Measurements from ENCODE around the gene PWWP2B.

The PWWP2B gene

DNA sequence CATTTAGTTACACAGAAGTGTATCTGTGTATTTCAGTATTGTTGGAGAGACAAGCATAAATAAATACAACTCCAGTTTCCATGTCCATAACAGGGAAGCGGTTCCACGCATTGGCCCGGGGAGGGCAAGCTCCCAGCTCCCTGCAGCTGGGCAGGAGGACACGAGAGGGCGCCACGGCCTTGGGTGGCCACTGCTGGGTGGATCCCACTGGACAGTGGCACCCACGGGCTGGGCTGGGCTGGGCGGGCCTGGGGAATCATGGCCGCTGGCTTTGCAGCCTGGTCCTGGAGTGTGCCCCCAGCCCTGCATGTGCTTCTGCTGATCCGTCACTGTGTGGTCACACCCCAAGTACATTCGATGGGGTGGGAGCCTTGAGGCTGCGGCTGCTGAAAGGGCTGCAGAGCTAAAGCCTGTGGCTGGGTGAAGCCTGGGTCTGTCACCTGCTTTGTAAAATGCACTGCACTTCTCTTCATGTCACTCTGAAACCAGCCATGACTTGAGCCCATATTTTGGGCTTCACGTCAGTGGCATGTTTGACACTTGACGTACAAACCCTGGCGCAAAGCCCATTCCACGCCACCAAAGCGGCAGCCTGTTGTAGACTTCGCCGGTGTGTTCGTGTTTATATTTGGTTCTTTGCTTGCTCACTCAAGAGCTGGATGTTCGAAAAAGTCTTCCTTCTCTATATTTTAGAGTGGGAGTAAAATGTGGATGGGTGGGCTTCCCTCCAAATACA lies 37.5 kb upstream of the PWWP2B start:
- ATAC-seq (no peak), DNase-seq (no peak)
- peaks cover 1% of the 10 kb centered on the region for H3K4me1 Mint-ChIP-seq
- H3K27me3 Mint-ChIP-seq: no peaks in the 10 kb centered on the region
- no peak overlapping the region for H3K27ac Mint-ChIP-seq
- H3K4me3 Mint-ChIP-seq: no peak overlapping the region
- H3K9me3 Mint-ChIP-seq: peaks cover 0 to 13% of the 10 kb centered on the region in 2 donors

DNA sequence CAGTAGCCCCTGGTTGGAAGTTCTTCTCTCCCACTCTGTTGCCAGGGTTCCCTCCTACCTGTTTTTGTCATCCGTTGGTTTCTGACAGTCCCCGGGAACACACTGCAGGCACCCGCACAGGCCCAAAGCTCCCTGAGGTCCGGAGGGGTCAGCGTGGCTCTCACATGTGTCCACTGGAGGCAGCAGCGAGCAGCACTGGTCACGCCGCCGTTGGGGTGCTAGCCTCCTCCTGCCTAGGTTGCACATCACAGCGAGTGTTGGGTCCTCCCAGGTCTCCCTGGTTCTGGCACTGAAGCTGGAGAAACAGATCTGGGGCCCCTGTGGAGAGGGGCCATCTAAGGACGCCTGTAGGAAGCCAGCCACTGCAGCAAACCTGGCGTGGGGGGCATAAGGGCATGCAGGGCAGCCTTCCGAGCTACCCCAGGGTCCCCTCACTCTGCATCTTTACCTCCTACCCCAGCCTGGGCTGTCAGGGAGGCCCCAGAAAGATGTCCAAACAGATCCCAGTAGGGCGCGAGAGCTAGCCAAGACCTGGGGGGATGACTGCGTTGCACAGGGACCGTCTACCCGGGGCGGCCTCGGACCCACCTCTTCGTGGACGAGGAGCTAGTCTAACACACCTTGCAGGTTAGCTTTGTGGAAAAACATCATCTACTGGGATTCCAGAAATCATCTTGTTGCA lies 36.1 kb upstream of the PWWP2B start:
- no peak overlapping the region for H3K4me3 Mint-ChIP-seq

DNA sequence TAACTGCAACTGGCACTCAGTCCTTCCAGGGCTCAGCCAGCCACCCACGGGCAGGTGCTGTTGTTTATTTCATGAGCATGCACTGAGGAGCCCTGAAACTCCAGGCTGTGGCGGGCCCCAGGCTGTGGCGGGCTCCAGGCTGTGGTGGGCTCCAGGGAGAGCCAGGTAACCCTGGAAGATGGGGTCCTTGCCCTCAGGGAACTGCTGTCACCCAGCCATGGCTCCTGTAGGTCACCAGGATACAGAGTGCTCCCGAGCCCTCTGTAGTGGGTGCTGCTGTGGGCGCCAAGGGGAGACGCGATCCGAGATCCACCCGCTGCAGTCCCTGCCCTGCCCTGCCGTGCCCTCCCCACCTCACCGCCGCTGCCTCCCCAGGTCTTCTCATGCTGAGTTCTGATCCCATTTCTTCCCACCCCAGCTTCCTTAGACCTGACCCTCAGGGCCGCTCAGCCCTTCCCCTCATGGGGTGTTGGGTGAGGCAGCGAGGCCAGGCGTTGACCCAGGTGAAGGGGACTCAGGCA lies 35.4 kb upstream of the PWWP2B start:
- H3K9me3 Mint-ChIP-seq: peaks cover 0 to 17% of the 10 kb centered on the region in 2 donors
- DNase-seq: no peak
- H3K27me3 Mint-ChIP-seq: no peaks in the 10 kb centered on the region
- H3K4me1 Mint-ChIP-seq: peaks cover 6% of the 10 kb centered on the region
- no peak overlapping the region for H3K27ac Mint-ChIP-seq
- peak; percentile 24 for ATAC-seq
- no peak overlapping the region for H3K4me3 Mint-ChIP-seq

More for the DNA sequence above, 36.1 kb upstream of the PWWP2B start:
- H3K27me3 Mint-ChIP-seq: no peaks in the 10 kb centered on the region
- ATAC-seq (no peak), DNase-seq (peak in 1 of 2 donors; percentile 21)
- peaks cover 6% of the 10 kb centered on the region for H3K4me1 Mint-ChIP-seq
- H3K27ac Mint-ChIP-seq: no peak overlapping the region
- peaks cover 0 to 17% of the 10 kb centered on the region in 2 donors for H3K9me3 Mint-ChIP-seq

DNA sequence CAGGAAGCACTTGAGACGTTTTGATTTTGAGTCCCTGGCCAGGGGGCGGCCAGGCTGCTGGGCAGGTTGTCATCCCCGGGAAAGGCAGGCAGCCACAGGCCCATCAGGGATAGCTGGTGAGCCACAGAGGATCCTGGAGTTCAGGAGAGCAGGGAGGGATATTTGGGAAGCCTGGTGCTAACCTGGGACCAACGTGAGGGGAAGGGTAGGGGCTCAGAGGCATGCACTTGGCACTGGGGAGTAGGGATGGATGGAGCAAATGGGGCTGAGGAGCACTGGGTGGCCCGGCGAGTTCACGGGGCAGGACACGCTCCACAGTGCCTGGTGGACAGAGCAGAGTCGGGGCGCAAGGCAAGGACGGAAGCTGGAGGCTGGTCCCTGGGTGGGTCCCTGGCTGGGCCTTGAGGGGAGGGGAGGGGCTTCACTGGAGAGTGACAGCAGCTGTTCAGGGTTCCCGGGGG lies 34.8 kb upstream of the PWWP2B start:
- no peak overlapping the region for H3K27ac Mint-ChIP-seq
- H3K4me3 Mint-ChIP-seq: no peak overlapping the region
- no peak for DNase-seq

DNA sequence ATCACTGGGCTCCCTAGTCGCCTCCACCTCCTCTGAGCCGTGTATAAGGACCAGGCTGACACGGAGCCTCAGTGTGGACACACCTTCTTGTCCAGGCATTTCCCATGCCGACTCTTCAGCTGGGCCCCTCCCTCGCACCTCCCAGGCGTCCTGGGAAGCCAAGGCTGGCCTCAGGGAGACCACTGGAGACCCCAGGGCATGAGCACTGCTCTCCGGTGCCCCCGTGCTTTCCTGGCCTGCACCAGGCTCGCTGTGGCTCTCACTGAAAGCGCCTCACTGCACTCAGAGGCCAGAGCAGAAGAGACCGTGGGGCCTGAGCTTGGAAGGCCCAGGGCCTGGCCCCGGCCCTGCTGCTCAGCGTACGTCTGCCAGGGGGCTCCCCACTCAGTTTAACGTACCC lies 33.6 kb upstream of the PWWP2B start:
- Mint-ChIP-seq H3K4me1 (peaks cover 6% of the 10 kb centered on the region), H3K27ac (no peak overlapping the region), H3K9me3 (peaks cover 0 to 11% of the 10 kb centered on the region in 2 donors), H3K27me3 (no peaks in the 10 kb centered on the region), H3K4me3 (no peak overlapping the region)
- DNase-seq: no peak
- ATAC-seq: no peak

More for the DNA sequence above, 34.8 kb upstream of the PWWP2B start:
- peaks cover 0 to 17% of the 10 kb centered on the region in 2 donors for H3K9me3 Mint-ChIP-seq
- H3K27me3 Mint-ChIP-seq: no peaks in the 10 kb centered on the region
- ATAC-seq: peak; percentile 11
- H3K4me1 Mint-ChIP-seq: peaks cover 6% of the 10 kb centered on the region

DNA sequence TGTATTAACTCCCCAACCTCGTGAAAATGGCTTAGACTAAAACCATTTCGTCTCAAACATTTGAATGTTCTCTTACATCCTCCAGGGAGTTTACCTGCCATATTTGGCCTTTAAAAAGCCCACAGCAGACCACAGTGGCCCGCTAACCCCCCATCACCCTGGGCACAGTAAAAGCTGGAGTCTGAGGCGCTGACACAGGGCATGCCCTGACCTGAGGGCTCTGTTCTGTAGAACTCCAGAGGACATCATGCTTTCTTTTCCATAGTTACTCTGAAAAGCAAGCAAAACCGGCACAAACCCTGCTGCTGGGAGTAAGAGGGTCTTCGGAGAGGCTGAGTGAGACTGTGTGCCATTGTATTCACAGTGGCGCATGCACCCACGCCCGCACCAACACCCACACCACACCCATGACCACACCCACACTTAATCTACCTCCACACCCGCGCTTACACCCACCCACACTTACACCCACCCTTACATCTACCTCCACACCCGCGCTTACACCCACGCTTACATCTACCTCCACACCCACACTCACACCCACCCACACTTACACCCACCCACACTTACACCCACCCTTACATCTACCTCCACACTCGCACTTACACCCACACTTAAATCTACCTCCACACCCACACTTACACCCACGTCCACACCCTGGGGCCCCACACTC lies 32.9 kb upstream of the PWWP2B start:
- DNase-seq (no peak), ATAC-seq (peak; percentile 72)
- peaks cover 6% of the 10 kb centered on the region for H3K4me1 Mint-ChIP-seq
- H3K27me3 Mint-ChIP-seq: no peaks in the 10 kb centered on the region
- no peak overlapping the region for H3K4me3 Mint-ChIP-seq
- H3K27ac Mint-ChIP-seq: no peak overlapping the region
- peaks cover 0 to 10% of the 10 kb centered on the region in 2 donors for H3K9me3 Mint-ChIP-seq

DNA sequence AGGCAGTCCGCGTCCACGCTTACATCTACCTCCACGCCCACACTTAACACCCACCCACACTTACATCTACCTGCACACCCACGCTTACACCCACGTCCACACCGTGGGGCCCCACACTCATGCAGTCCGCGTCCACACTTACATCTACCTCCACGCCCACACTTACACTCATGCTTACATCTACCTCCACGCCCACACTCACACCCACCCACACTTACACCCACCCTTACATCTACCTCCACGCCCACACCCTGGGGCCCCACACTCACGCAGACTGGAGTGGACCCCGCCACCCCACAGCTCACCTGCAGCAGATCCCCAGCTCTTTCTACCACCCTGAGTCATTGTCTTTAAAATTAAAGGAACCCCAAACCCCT lies 32.4 kb upstream of the PWWP2B start:
- peak overlapping the region in 1 of 2 donors; percentile 42 for H3K27ac Mint-ChIP-seq
- H3K27me3 Mint-ChIP-seq: no peaks in the 10 kb centered on the region
- DNase-seq (peak in 1 of 2 donors; percentile 35), ATAC-seq (peak; percentile 61)
- no peak overlapping the region for H3K4me3 Mint-ChIP-seq
- H3K9me3 Mint-ChIP-seq: peaks cover 0 to 10% of the 10 kb centered on the region in 2 donors
- H3K4me1 Mint-ChIP-seq: peaks cover 6% of the 10 kb centered on the region

DNA sequence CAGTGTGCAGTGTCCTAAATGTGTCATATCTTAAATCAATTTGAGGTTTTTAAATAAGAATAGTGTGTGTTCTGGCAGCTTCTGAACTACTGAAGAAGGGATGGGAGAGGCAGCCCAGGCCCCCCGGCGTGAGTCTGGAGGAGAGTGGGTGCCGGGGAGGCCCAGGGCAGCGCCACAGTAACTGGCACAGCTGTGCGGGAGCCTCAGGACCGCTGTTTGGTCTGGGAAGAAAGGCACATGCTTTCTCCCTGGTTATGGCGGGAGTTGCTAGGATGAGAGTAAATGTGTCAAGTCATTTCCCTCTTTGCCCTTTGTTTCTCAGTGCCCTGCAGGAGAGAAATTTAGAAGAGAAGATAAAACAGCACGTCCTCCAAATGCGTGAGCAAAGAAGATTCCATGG lies 31.9 kb upstream of the PWWP2B start:
- H3K4me1 Mint-ChIP-seq: peaks cover 6% of the 10 kb centered on the region
- DNase-seq (no peak), ATAC-seq (no peak)
- no peak overlapping the region for H3K27ac Mint-ChIP-seq
- peaks cover 0 to 10% of the 10 kb centered on the region in 2 donors for H3K9me3 Mint-ChIP-seq
- no peaks in the 10 kb centered on the region for H3K27me3 Mint-ChIP-seq
- H3K4me3 Mint-ChIP-seq: no peak overlapping the region

DNA sequence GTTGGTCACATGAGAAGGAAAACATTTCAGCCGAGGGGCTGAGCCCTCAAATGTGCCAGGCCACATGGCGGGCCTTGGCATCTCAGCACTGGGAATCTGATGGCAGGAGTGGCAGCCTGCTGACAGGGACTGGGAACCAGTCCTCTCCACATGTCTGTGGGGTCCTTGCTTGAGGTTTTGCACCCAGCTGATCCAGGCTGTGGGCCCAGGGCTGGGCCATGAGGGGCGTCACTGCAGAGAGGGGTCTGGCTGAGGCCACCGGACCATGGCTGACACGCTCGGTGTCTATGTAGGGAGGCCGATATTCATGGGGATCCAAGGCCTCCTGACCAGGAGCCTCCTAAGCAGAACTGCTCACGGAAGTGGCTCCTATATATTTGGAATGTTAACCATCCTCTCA lies 31.0 kb upstream of the PWWP2B start:
- Mint-ChIP-seq H3K9me3 (peaks cover 0 to 10% of the 10 kb centered on the region in 2 donors), H3K27ac (no peak overlapping the region), H3K27me3 (no peaks in the 10 kb centered on the region), H3K4me3 (no peak overlapping the region), H3K4me1 (peaks cover 6% of the 10 kb centered on the region)
- DNase-seq: no peak
- no peak for ATAC-seq

DNA sequence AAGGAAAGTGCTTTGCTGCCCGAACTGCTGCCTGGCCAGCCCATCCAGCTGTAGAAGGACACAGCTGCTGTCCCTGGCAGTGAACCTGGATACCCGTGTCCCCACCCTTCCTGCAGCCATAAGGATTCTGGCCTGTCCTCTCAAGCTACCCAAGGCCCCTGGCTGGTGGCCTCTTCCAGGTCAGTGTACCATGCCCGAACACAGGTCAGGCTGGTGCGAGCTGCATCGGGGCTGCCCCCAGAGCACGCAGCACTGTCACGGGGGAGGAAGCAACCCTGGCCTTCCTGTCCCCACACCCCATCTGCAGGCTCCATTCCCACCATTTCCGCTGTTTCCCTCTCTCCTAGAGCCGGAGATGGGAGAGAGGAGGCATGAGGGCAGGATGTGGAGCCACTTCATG lies 30.5 kb upstream of the PWWP2B start:
- Mint-ChIP-seq H3K4me3 (no peak overlapping the region), H3K27ac (no peak overlapping the region), H3K27me3 (no peaks in the 10 kb centered on the region), H3K4me1 (peaks cover 6% of the 10 kb centered on the region), H3K9me3 (peaks cover 0 to 10% of the 10 kb centered on the region in 2 donors)
- ATAC-seq (no peak), DNase-seq (no peak)

DNA sequence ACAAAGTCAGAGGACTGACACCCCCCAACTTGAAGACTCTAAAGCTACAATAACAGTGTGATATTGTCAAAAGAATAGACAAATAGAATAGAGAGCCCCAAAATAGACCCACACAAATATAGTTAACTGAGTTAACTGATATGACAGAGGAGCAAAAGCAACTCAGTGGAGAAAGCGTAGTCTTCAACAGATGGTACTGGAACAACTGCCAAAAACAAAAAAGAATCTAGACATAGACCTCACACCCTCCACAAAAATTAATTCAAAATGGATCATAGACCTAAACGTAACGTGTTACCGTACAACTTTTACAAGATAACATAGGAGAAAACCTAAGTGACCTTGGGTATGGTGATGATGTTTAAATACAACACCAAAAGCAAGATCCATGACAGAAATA lies 28.6 kb upstream of the PWWP2B start:
- H3K9me3 Mint-ChIP-seq: peaks cover 0 to 10% of the 10 kb centered on the region in 2 donors
- H3K4me3 Mint-ChIP-seq: no peak overlapping the region
- no peak for DNase-seq
- no peak for ATAC-seq
- H3K4me1 Mint-ChIP-seq: peaks cover 13% of the 10 kb centered on the region
- no peak overlapping the region for H3K27ac Mint-ChIP-seq
- no peaks in the 10 kb centered on the region for H3K27me3 Mint-ChIP-seq

DNA sequence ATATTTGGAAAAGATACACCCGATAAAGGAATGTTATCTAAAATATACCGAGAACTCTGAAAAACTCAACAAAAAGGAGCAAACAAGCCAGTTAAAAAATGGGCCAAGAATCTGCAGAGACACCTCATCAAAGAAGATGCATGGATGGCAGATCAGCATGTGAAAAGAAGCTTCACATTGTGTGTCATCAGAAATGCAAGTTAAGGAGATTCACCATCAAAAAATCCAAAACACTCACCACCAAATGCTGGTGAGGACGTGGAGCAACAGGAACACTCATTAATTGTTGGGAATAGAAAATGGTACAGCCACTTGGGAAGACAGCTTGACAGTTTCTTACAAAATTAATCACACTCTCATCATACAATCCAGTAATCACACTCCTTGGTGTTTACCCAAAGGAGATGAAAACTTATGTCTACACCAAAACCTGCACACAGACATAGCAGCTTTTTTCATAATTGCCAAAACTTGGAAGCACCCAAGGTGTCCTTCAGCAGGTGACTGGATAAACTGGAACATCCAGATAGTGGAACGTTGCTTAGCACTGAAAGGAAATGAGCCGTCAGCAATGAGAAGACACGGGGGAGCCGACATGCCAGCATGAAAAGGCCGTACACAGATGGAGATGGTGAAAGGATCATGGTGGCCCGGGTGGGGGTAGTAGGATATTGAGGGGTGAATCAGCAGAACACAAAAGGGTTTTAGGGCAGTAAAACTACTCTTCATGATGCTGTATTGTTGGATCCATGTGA lies 27.9 kb upstream of the PWWP2B start:
- no peak for DNase-seq
- H3K4me3 Mint-ChIP-seq: no peak overlapping the region
- H3K4me1 Mint-ChIP-seq: peaks cover 13% of the 10 kb centered on the region
- ATAC-seq: no peak
- no peak overlapping the region for H3K27ac Mint-ChIP-seq
- H3K9me3 Mint-ChIP-seq: peaks cover 0 to 8% of the 10 kb centered on the region in 2 donors
- H3K27me3 Mint-ChIP-seq: no peaks in the 10 kb centered on the region

DNA sequence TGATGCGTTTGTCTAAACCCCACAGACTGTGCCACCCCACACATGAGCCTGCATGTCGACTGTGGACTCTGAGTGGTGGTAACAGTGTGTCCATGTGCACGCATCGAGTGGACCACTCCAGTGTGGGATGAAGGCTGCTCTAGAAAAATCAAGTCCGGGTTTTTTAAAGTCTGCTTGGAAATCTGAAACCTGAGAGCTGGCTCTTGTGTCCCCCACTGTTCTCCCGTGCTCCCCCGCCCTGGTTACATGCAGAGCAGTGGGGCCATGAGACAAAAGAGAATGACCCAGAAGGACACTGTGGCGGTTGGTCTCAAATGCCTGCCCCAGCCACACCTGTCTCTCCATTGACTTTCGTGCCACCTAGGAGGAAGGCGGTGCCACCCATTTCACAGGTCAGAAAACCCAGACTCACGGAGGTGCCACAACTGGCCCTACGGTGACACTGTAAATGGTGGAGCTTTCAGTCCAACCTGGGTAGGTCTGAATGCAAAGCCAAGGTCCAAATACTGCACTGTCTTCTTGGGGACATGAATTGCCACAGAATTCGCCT lies 27.3 kb upstream of the PWWP2B start:
- DNase-seq (no peak), ATAC-seq (no peak)
- Mint-ChIP-seq H3K9me3 (peaks cover 0 to 2% of the 10 kb centered on the region in 2 donors), H3K27me3 (no peaks in the 10 kb centered on the region), H3K4me1 (peaks cover 10% of the 10 kb centered on the region), H3K27ac (no peak overlapping the region), H3K4me3 (no peak overlapping the region)

DNA sequence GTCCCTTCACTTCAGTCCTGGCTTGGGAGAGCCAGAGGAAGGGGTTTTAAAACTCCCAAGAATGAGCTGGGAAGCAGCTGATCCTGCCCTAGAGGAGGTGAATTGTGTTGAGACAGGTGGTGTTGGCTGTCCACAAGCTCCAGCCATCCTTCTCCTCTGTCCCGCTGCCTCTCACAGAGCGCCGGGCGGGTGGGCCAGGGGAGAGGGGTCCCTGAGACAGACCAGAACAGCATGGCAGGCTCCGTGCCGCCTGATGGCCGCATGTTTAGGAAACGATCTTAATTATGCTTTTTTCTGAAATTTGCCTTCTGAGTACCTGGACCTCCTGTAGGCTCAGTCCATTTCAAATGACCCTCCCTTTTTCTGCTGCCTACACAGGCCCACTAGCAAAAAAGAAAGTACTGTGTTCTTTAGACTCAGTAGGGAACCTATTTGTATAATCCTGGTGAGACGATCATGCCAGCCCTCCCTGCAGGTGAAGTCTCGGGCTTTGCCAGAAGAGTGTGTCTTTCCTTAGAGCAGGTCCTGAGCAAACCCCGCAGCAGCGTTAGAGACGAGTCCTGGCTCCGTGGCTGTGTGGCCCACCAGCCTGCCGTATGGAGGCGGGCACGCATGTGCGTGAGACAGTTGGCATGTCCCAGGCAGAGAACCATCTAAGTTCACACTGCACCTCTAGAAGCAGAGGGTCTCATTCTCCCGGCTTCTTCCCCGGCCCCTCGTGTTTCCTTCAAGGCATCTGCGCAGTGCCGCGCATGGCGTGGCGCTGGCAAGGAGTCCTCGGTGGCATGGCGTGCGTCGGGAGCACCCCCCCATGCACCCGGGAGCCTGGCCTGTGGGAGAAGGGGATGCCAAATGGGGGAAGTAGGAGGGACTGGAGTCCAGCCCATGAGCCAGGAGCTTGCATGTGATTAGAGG lies 26.3 kb upstream of the PWWP2B start:
- no peaks in the 10 kb centered on the region for H3K27me3 Mint-ChIP-seq
- no peak for ATAC-seq

More for the DNA sequence above, 26.3 kb upstream of the PWWP2B start:
- peaks cover 7% of the 10 kb centered on the region for H3K4me1 Mint-ChIP-seq
- H3K27ac Mint-ChIP-seq: no peak overlapping the region
- H3K4me3 Mint-ChIP-seq: no peak overlapping the region
- H3K9me3 Mint-ChIP-seq: no peaks in the 10 kb centered on the region
- DNase-seq: no peak
